ENCODE measurements around the gene ADCYAP1.
"Not testable (repeated sequence)": the region's sequence is repeated elsewhere in the genome, so short reads cannot be mapped to it uniquely, and the experiment has no call there.

Gene ADCYAP1

GRCh38 chr18:904218-905090 is at the start of gene ADCYAP1:
Gene ADCYAP1, plus strand, starts transcription at chr18:904871. Its CDS starts 516 bp downstream, at chr18:905387.
- DNase-seq (ENCODE audit: low read depth): no peak
- H3K4me3 ChIP-seq (ENCODE audit: control insufficient read depth, low read depth, low read length): no peak within 1 kb of the TSS

GRCh38 chr18:857986-858385 is 46.7 kb upstream of the ADCYAP1 start:
- no peak for TF ChIP-seq CTCF (IDR thresholded peaks at IDR 0.05; ENCODE audit: control insufficient read depth, insufficient read depth, low read depth, low read length, missing control alignments)
- DNase-seq (ENCODE audit: low read depth): no peak
- H3K4me3 ChIP-seq (ENCODE audit: control insufficient read depth, low read depth, low read length): no peak overlapping the region

More at GRCh38 chr18:904218-905090, at the start of gene ADCYAP1:
- no peak for TF ChIP-seq CTCF (IDR thresholded peaks at IDR 0.05; ENCODE audit: control insufficient read depth, insufficient read depth, low read depth, low read length, missing control alignments)

- H3K4me3 ChIP-seq (ENCODE audit: control insufficient read depth, low read depth, low read length): no peak overlapping the region
- TF ChIP-seq CTCF (IDR thresholded peaks at IDR 0.05; ENCODE audit: control insufficient read depth, insufficient read depth, low read depth, low read length, missing control alignments): peak; percentile 100
- DNase-seq (ENCODE audit: low read depth): peak; percentile 21
Measured at GRCh38 chr18:864872-865273, 39.8 kb upstream of the ADCYAP1 start.

GRCh38 chr18:867257-867656 is 37.4 kb upstream of the ADCYAP1 start:
- no peak for DNase-seq (ENCODE audit: low read depth)
- no peak for TF ChIP-seq CTCF (IDR thresholded peaks at IDR 0.05; ENCODE audit: control insufficient read depth, insufficient read depth, low read depth, low read length, missing control alignments)
- no peak overlapping the region for H3K4me3 ChIP-seq (ENCODE audit: control insufficient read depth, low read depth, low read length)

DNA sequence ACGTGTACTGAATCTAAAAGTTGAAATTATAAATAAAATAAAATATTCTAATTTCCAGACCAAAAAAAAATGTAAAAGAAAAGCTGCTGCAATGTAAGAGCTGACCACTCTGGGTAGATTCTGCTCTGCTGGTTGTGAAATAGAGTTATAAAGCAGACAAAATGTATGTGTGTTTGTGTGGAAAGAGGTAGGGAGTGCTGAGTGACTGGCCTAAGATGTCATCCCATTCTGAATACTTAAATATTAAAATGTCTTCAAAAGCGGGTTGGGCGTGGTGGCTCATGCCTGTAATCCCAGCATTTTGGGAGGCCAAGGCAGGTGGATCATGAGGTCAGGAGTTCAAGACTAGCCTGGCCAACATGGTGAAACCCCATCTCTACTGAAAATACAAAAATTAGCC is 31.2 kb upstream of the ADCYAP1 start:
- DNase-seq (ENCODE audit: low read depth); H3K4me3 ChIP-seq (ENCODE audit: control insufficient read depth, low read depth, low read length): not testable (repeated sequence)

DNA sequence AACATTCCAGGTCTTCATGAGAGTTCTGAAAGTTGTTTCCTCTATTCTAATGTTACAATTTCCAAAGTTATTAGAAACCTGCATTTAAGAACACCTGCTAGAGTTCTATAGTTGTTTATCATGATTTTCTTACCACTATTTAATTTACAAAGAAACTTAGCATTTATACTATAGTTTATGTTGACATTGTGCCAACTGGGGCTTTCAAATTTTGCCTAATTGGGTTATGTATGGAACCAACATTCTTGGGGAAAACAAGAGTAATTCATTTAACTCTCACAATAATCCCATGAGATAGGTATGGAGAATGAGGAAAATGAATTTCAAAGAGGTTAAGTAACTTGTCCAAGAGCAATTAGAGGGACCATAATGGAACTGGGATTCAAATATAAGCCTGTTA is 28.8 kb upstream of the ADCYAP1 start:
- no peak for TF ChIP-seq CTCF (IDR thresholded peaks at IDR 0.05; ENCODE audit: control insufficient read depth, insufficient read depth, low read depth, low read length, missing control alignments)
- no peak for DNase-seq (ENCODE audit: low read depth)
- no peak overlapping the region for H3K4me3 ChIP-seq (ENCODE audit: control insufficient read depth, low read depth, low read length)

GRCh38 chr18:877238-877637 is 27.4 kb upstream of the ADCYAP1 start:
- H3K4me3 ChIP-seq (ENCODE audit: control insufficient read depth, low read depth, low read length): no peak overlapping the region
- no peak for TF ChIP-seq CTCF (IDR thresholded peaks at IDR 0.05; ENCODE audit: control insufficient read depth, insufficient read depth, low read depth, low read length, missing control alignments)
- no peak for DNase-seq (ENCODE audit: low read depth)

Measured in AG09309 (cell line).